Fibroblast of pulmonary artery (primary cell): ENCODE results near the gene RBM20.

Experiments used
- DNase-seq: peaks from one replicate; pipeline ENCODE4 v3.0.0-alpha.2; 2010; ENCODE audit warnings: low read depth
- H3K4me3 ChIP-seq: replicated peaks from 2 replicates; pipeline ENCODE4 v1.5.1; 2011; ENCODE audit warnings: low read depth, mild to moderate bottlenecking, control low read depth, low read length, moderate library complexity
- TF ChIP-seq, protein P1 (sequence below): IDR thresholded peaks from 2 replicates; pipeline ENCODE4 v1.5.1; 2011; ENCODE audit warnings: mild to moderate bottlenecking, control low read depth, low read length, inconsistent platforms; ENCODE audit errors: missing control alignments

The RBM20 gene

GRCh38 chr10:110793886-110794285 is 149.8 kb downstream of the RBM20 start:
- no peak for DNase-seq

GRCh38 chr10:110794808-110795207 is 150.7 kb downstream of the RBM20 start:
- no peak overlapping the region for H3K4me3 ChIP-seq
- DNase-seq, result no peak
- TF ChIP-seq, protein P1, sequence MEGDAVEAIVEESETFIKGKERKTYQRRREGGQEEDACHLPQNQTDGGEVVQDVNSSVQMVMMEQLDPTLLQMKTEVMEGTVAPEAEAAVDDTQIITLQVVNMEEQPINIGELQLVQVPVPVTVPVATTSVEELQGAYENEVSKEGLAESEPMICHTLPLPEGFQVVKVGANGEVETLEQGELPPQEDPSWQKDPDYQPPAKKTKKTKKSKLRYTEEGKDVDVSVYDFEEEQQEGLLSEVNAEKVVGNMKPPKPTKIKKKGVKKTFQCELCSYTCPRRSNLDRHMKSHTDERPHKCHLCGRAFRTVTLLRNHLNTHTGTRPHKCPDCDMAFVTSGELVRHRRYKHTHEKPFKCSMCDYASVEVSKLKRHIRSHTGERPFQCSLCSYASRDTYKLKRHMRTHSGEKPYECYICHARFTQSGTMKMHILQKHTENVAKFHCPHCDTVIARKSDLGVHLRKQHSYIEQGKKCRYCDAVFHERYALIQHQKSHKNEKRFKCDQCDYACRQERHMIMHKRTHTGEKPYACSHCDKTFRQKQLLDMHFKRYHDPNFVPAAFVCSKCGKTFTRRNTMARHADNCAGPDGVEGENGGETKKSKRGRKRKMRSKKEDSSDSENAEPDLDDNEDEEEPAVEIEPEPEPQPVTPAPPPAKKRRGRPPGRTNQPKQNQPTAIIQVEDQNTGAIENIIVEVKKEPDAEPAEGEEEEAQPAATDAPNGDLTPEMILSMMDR, result no peak

More at GRCh38 chr10:110793886-110794285, 149.8 kb downstream of the RBM20 start:
- TF ChIP-seq, protein P1, result no peak
- no peak overlapping the region for H3K4me3 ChIP-seq

- no peak for DNase-seq
- no peak overlapping the region for H3K4me3 ChIP-seq
- TF ChIP-seq, protein P1, result no peak
Measured at GRCh38 chr10:110797416-110797815, 153.3 kb downstream of the RBM20 start.

DNA sequence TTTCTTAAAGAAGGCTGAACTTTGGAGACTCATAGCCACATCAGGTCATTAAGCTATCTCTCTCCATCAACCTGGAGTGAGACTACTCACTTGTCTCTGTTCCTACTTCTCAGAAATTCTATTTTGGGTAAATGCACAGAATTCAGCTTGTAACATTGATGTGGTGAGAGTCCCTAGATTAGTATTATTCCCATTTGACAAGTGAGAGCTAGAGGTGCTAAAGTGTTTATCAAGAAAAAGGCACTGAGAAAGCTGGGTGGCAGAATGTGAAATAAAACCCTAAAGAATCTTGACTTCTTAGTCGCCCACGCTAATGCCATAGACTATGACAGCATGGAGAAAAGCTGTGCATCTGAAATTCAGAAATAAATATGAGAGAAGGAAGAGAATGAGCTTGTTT is 154.2 kb downstream of the RBM20 start:
- DNase-seq, result no peak
- no peak overlapping the region for H3K4me3 ChIP-seq
- TF ChIP-seq, protein P1, result no peak

DNA sequence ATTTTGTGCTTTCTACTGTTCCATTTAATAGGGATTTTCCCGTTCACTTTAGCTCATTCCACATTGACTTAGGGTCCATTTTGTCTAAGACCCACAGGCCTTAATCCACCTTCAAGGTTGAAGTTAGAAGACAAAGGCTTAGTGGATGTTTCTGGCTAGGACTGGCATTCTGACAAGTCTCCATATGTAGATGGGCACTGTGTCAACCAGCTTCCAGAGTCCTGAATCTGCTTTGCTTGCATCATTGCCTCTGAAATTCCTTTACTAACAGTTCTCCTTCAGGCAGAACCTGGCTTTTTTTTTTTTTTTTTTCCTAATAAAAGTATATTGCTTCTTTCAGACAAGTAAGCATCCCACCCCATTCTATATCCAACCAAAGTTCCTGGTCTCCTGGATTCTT is 158.0 kb downstream of the RBM20 start:
- no peak overlapping the region for H3K4me3 ChIP-seq
- TF ChIP-seq, protein P1, result no peak
- DNase-seq, result peak; percentile 70

GRCh38 chr10:110802551-110803238 is 158.6 kb downstream of the RBM20 start:
- TF ChIP-seq, protein P1, result no peak
- DNase-seq, result peak; percentile 70
- no peak overlapping the region for H3K4me3 ChIP-seq

DNA sequence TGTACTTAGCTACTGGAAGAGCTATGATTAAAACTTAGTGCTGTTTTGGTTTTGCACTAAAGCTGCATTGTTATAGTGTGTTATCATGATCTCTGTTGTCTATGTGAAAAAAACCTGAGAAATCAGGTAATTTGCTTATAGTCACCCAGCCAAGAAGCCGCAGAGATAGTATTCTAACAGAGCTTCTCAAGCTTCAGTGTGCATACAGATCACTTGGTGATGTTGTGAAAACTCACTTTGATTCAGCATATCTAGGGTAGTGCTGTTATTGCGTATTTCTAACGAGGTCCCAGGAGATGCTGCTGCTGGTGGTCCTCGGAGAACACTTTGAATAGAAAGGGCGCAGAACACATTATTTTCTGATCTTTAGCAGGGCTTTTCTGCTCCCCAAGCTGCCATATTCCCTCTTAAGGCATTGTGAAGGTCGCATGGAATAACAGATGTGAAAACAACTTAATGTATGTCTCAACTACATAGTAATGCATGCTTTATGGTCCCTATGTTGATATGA is 159.2 kb downstream of the RBM20 start:
- TF ChIP-seq, protein P1, result no peak
- no peak overlapping the region for H3K4me3 ChIP-seq
- no peak for DNase-seq
